ENCODE results near the gene KCNK10.
A peak's percentile ranks its signal among the peaks of the same experiment; 100 is the strongest.
"Not testable (repeated sequence)": the region's sequence is repeated elsewhere in the genome, so short reads cannot be mapped to it uniquely, and the experiment has no call there.

The KCNK10 gene

GRCh38 chr14:88269806-88270420 lies 53.2 kb downstream of the KCNK10 start:
- DNase-seq = no peak

DNA sequence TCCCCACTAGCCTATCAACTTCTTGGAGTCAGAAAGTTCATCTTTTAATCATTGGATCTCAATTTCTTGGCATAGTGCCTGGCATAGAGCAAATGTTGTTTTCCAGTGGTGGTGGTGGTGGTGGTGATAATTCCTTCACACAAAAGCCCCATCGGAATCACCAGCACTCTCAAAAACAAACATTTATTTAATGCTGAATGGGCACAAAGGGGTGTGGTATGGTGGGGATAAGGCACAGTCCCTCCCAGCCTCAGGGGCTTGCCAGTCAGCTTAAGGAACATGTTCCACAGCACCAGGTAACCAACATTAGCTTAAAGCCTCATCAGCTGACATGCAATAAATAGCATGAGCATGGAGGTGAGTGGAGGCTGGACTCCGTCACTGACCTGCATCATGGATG lies 56.6 kb downstream of the KCNK10 start:
- no peak for DNase-seq

DNA sequence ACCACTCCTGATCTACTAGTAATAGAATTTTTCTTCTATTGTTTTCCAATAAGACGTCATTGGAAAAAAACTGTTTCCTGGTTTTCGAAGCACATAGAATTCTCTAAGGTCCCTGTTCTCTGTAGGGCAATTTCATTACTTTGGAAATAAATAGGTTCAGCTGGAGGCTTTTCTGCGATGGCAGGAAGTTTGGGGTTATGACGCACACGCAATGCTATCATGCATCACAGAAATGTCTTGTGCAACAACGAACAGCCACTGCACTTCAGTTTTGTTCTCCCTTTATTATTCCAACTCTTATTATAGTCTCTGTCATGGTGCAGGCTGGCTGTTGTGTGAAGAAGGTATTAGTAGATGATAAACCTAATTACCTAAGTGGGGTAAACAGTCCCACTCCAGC lies 59.0 kb downstream of the KCNK10 start:
- no peak for DNase-seq

DNA sequence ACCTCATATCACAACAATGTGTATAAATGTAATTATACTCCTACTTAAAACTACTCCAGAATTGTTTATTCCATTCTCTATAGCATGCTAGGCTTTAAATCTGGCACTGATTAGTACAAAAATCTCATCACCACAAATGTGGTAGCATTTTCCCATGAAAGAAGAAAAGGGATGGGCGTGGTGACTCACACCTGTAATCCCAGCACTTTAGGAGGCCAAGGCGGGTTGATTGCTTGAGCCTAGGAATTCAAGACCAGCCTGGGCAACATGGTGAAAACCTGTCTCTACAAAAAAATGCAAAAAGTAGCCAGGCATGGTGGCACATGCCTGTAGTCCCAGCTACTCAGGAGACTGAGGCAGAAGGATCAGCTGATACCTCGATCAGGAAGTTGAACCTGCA lies 61.8 kb downstream of the KCNK10 start:
- not testable (repeated sequence) for DNase-seq

- DNase-seq = no peak
Observed at GRCh38 chr14:88258021-88258420, 65.0 kb downstream of the KCNK10 start.

DNA sequence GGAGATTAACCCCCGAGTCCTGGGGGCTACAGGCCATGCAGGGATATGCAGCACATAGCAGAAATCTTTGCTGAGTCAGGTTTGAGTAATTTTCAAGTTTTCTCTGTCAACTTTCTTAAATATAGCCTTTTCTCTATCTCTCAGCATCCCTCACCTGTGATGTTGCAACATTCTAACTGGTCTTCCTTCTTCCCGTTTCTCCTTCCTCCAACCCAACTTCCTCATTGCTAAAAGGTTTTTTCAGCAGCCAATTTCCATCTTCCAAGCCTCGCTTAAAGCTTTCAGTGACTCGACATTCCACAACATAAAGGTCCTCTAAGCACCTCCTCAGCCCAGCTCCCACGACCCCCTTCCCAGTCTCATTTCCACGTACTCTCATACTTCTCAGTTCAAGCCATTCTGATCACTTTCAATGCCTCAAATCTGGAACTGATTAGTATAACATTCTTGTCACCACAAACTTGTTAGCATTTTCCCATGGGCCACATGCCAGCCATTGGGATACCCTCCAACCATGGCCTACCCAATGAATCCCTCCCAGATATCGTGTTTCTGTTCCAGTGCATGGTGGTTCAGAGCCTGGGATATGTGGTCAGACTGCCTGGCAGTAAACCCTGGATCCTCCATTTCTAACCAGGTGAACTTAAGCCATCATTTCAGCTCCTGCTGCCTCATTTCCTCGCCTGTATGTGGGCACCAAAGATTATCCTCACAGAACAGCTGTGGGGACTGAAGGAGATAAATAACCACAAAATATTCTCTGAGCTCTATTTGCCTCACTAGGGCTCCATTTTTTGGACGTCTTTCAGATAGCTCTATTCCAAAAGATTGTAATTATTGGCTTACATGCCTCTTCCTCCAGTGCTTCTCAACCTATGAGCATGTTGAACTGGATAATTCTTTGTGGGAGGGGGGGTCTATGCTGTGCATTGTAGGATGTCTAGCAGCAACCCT lies 65.8 kb downstream of the KCNK10 start:
- DNase-seq = no peak

- no peak for DNase-seq
Observed at GRCh38 chr14:88255798-88256197, 67.3 kb downstream of the KCNK10 start.

- DNase-seq = no peak
Observed at GRCh38 chr14:88255196-88255595, 67.9 kb downstream of the KCNK10 start.

DNA sequence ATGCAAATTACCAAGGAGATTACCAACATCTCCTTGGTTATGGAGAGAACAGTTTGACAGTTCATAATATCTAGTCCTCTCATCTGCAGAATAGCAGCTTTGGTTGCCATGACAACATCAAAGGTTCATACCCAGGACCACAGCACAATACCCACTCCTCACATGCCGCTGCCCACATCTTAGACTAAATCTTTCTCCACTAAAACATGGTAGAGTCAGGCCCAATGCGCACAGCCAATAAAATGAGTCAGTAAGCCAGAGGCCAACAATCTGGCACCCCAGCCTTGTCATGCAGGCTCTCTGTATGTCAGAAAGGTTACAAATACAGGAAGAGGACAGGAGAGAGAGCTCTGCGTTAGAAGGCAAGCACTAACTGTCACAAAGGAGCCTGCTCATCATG lies 70.6 kb downstream of the KCNK10 start:
- no peak for DNase-seq

DNA sequence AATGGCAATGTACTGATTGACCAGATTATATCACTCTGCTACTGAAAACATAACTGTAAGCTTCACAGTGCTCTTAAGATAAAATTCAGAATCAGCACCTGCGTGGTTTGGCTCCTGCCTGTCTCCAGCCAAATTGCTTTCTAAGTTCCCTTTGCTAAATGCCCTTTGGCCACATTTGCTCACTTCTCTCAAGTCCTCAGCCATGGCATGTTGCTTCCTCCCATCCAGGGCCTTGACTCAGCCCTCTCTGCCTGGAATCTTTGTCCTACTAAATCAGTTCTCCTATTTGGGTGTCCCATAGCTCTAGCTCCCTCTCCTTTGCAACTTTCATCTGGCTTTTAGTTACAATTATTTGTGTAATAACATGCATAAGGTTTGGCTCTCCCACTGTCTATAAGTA lies 71.4 kb downstream of the KCNK10 start:
- no peak for DNase-seq

DNA sequence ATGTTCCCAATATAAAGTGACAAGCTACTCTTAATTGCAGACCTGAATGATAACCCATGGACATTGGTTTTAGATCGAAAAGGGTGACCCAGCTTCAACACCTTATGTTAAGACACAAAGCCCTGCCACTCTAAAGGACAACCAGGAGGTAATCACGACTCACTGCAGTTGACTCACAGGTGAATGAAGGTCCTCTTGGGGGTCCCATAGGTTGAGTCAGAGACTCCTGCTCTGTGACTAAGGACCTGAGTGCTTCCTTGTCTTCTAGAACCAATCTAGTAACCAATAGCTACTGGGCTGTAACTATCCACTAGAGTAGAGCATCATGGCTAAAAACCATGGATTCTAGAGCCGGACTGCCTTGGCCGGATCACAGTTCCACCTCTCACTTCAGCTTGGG lies 73.8 kb downstream of the KCNK10 start:
- DNase-seq = no peak

DNA sequence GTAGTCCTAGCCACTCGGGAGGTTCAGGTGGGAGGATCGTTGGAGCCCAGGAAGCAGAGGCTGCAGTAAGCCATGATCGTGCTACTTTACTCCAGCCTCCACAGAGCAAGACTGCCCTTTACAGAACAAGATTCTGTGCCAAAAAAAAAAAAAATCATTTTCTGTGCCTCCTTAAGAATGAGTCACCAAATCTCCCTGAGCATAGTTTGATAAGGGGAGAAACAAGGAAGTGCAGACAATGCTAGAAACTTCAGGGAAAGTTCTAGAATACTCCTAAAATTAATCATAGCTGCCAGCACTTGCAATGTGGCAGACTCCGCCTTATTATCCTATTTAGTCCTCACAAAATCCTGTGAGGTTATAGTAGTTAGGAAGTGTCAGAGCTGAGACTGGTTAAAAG lies 74.5 kb downstream of the KCNK10 start:
- DNase-seq = no peak

GRCh38 chr14:88247228-88247627 lies 75.8 kb downstream of the KCNK10 start:
- DNase-seq = no peak

GRCh38 chr14:88245321-88245720 lies 77.7 kb downstream of the KCNK10 start:
- DNase-seq = peak; percentile 30

DNA sequence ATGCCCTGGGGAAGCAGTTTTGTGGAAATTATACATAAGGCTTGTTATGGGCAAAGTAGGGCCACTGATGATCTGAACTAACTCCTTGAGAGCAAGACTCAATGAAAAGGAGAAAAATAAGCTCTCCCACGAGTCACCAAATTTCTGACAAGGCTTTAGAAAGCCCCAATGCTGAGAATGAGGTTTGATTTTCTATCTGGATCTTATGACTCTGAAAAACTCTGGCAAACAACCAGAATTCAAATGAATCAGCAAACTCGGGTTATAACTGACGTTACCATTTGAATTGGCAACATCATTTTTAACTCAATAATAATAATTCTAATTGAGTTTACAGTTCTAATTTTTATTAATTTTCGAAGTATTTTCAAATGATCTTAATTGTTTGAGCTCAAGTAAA lies 79.1 kb downstream of the KCNK10 start:
- DNase-seq = no peak

GRCh38 chr14:88242446-88242845 lies 80.6 kb downstream of the KCNK10 start:
- no peak for DNase-seq

DNA sequence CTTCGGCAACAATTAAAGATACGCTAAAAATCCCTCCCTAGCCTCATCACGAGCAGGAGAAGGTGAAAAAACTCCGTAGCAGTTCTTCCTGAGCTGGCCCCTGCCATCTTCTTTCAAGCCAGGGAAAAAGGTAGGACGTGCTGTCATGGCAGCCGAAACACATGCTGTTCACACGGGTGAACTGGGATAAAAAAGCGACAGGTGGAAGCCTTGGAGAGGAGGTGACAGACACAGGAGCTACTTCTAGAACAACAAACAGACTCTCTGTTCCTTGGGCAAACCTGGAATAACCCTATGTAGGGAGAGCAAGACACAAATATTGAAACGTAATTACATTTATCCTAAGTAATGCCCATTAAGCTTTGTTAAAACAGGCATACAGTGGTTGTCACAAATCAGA lies 81.3 kb downstream of the KCNK10 start:
- no peak for DNase-seq

GRCh38 chr14:88234442-88234841 lies 88.6 kb downstream of the KCNK10 start:
- DNase-seq = no peak

DNA sequence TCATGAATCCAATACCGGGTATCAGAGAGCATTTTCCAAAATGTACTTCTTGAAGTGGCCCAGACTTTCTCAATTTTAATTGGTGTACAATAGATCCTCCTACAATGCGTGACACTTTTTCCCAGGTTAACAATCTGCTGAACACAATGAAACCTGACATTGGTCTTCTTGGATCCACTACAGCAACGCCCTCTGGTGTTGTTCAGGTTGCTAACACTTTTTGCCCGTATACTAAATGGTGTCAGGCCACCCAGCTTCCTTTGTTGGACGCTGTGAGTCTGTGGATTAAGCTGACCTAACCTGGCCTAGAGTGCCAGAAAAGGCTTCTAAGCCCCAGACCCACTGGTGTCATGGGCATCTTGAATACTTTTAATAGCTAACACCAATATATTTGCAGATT lies 89.2 kb downstream of the KCNK10 start:
- DNase-seq = no peak

- DNase-seq = no peak
Observed at GRCh38 chr14:88232771-88233170, 90.3 kb downstream of the KCNK10 start.

DNA sequence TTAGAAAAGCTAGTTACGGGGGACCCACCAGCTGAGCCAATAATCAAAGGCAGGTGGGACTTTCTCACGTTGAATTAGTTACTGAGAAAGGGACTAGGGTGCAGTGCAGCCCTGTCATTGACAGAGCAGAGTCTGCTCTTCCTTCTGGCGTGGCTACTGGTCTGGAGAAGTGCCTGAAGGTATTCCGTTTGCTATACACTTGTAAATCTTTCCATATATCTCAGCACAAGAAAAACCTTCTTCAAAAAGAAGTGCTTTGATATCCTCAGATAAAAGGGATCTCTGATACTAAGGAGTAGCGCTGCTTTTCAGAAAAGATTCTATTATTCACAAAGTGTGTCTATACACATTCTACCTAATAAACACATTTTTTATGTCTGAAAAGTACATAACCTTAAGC lies 91.5 kb downstream of the KCNK10 start:
- DNase-seq = no peak

DNA sequence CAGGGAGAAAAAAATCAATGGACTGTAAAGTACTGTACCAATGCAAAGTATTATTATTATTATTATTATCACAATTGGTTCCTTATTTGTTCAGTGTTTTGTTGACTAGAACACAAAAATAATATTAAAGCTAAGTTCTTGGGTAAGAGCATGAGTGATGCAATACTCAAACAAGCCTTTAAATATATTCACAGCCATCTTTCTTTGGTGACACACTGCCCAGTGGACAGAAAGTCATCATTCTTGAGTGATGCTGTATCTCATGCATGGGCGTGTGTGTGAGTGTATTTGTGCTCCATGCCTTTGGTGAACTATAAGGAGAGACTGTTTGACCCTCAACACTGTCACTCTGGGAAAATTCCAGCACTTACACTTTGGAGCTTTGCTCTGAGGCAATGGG lies 93.6 kb downstream of the KCNK10 start:
- DNase-seq = no peak

DNA sequence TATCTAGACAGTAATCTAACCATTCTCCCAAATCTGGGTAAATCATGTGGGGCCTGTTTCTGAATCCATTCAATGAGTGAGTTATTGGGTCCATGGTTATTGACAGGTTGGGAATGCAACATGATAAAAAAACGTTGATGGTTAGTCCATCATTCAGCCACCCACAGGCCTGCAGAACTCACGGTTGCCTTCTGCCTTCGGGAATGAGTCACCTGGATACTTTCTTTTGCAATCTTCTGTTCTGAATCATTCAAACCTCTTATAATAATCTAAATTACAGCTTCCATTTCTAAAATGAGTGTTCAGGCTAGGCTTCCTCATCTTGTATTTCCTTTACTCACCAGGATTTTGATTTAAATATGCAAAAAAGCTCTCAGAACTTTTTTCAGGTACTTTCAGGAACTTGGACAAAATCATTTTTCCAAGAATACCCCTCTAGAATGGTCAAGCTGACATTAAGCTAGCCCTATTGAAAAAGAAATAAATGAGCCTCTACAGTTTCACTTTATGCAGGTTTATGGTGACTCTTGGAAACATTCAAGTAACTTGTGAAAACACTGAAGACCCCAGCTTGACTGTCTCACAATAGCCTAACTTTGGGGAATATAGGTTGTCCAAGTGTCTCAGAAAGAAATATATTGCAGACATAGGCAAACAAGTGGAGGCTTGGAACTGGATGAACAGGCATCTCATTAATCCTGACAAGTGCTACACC lies 94.4 kb downstream of the KCNK10 start:
- DNase-seq = no peak

GRCh38 chr14:88227693-88228092 lies 95.4 kb downstream of the KCNK10 start:
- no peak for DNase-seq

All from T1000 (cell line).